Neural crest cell (in vitro differentiated cells): Measurements from ENCODE around the gene PMM2. TPM values are rescaled to one million over a fixed set of nuclear protein-coding genes. Genes with fewer than 3 reads are reported as not detected.
A peak's percentile ranks its signal among the peaks of the same experiment; 100 is the strongest.
"Not testable (repeated sequence)": the region's sequence is repeated elsewhere in the genome, so short reads cannot be mapped to it uniquely, and the experiment has no call there.

Experiments
- DNase-seq: peaks from one replicate; pipeline ENCODE4 v3.0.0; 2021; ENCODE audit warnings: low read depth, mixed read lengths, low spot score
- H3K27ac Mint-ChIP-seq: one replicate; pipeline ENCODE4 v1.8.0; 2021; ENCODE audit warnings: mild to moderate bottlenecking, mixed read lengths; ENCODE audit not compliant: unreplicated experiment
- H3K27me3 Mint-ChIP-seq: 2 replicates; pipeline ENCODE4 v1.8.0; 2021; ENCODE audit warnings: low read depth, mild to moderate bottlenecking, mixed read lengths
- H3K36me3 Mint-ChIP-seq: 2 replicates; pipeline ENCODE4 v1.8.0; 2021; ENCODE audit warnings: low read depth, mild to moderate bottlenecking, mixed read lengths
- H3K4me1 Mint-ChIP-seq: 2 replicates; pipeline ENCODE4 v1.8.0; 2021; ENCODE audit warnings: mixed read lengths
- H3K4me3 Mint-ChIP-seq: one replicate; pipeline ENCODE4 v1.8.0; 2021; ENCODE audit warnings: mild to moderate bottlenecking, mixed read lengths
- H3K9me3 Mint-ChIP-seq: 2 replicates; pipeline ENCODE4 v1.8.0; 2021; ENCODE audit warnings: mixed read lengths
- total RNA-seq: library from RNA; stranded (reverse); gene quantifications from 2 replicates; pipeline ENCODE4 v1.2.1, GENCODE V29; 2021
- TF ChIP-seq, protein P1 (sequence below): fragments of 200-600 bp; sonication (generic); conservative IDR thresholded peaks from 2 replicates; pipeline ENCODE4 v1.5.0; 2021; ENCODE audit warnings: antibody characterized with exemption, mild to moderate bottlenecking

PMM2 gene
- total RNA-seq, 1 donor from 2014 or later: 21.5 TPM

DNA sequence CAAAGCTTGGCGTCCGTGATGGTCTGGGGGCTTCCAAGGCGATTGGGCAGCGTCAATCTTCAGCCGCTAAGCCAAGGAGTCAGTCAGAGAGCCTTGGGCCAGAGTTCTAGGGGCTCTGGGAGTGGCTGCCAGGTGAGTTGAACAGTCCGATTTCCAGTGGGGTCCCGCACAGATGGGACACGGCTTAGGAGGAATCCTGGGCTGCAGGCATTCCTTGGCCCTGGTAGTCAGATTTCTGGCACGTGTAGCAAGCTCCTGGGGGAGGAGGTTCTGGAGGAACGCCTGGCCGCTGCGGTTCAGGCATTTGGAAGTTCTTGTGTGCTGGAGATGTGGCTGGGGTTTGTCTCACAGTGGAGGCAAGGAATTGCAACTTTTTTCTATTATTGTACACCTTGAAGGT, 45.7 kb downstream of the PMM2 start:
- H3K9me3 Mint-ChIP-seq, H3K4me1 Mint-ChIP-seq, DNase-seq, H3K27me3 Mint-ChIP-seq, H3K27ac Mint-ChIP-seq, H3K4me3 Mint-ChIP-seq: not testable (repeated sequence)
- H3K36me3 Mint-ChIP-seq: peaks cover 14% of the 10 kb centered on the region

DNA sequence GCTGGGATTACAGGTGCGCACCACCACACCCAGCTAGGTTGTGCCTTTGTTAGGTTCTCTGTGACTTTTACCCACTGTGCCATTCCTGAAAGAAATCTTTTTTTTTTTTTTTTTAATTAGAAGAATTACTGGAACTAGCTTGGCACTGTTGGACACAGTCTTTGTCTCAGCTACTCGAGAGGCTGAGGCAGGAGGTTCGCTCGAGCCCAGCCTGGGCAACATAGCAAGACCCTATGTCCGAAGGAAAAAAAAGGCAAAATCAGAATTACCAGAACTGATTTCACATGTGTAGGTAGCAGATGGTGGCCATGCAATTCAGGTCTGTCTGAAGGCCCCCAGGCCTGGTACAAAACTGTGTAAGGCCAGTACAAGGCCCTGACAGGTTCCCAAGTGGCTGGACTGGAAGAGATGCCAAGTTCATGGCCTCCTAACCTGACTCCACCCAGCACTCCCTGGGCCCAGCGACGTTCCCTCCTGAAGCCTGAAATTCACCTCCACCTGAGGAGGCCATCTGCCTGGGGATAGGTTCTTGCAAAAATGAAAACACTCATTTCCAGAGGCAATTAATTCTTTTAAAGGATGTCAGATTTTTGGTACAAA, 48.2 kb downstream of the PMM2 start:
- TF ChIP-seq, protein P1, sequence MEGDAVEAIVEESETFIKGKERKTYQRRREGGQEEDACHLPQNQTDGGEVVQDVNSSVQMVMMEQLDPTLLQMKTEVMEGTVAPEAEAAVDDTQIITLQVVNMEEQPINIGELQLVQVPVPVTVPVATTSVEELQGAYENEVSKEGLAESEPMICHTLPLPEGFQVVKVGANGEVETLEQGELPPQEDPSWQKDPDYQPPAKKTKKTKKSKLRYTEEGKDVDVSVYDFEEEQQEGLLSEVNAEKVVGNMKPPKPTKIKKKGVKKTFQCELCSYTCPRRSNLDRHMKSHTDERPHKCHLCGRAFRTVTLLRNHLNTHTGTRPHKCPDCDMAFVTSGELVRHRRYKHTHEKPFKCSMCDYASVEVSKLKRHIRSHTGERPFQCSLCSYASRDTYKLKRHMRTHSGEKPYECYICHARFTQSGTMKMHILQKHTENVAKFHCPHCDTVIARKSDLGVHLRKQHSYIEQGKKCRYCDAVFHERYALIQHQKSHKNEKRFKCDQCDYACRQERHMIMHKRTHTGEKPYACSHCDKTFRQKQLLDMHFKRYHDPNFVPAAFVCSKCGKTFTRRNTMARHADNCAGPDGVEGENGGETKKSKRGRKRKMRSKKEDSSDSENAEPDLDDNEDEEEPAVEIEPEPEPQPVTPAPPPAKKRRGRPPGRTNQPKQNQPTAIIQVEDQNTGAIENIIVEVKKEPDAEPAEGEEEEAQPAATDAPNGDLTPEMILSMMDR: no peak
- Mint-ChIP-seq H3K27me3 (peaks cover 2% of the 10 kb centered on the region), H3K27ac (no peak overlapping the region), H3K4me3 (no peak overlapping the region), H3K36me3 (peaks cover 17% of the 10 kb centered on the region), H3K9me3 (no peaks in the 10 kb centered on the region), H3K4me1 (peaks cover 9% of the 10 kb centered on the region)
- DNase-seq: no peak

DNA sequence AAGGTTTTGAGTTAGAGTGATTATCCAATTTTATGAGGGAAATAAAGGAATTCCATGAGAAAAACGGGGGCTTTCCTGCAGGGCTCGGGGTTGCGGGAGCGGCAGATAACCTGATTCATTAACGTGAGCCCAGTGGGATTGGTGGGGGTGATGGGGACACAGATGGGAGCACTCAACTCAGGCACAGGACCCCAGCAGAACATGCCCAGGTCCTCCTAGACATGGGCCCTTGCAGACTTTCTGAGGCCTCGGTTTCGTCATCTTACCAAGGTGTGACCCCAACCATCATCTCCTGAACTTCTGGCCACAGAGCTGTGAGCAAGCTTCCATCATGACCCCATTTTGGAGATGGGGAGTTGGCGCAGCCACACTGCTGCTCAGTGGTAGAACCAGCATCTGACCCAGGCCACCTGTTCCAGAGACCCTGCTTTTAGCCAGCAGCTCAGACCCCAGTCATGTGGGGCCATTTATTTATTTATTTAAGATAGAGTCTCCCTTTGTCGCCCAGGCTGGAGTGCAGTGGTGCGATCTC, 48.8 kb downstream of the PMM2 start:
- Mint-ChIP-seq H3K27me3 (peaks cover 2% of the 10 kb centered on the region), H3K9me3 (no peaks in the 10 kb centered on the region), H3K27ac (no peak overlapping the region), H3K4me1 (peaks cover 9% of the 10 kb centered on the region), H3K36me3 (peaks cover 18% of the 10 kb centered on the region), H3K4me3 (peak overlapping the region; percentile 57)
- TF ChIP-seq, protein P1: no peak
- DNase-seq: no peak

DNA sequence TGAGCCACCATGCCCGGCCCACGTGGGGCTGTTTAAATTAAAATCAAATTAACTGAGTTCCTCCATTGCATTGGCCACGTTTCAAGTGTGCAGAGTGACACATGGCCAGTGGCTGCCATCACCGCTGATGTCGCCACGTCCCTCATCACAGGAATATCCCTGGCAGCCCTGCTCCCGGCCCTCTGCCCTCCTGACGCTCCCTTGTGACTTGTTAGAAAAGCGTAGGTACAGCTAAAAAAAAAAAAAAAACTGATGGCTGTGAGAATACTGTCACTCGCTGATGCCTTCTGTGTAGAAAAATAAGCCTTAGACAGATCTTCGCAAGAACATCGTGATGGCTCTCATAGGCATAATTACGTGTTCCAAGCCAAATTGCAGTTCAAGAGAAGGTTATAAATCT, 49.5 kb downstream of the PMM2 start:
- no peak for DNase-seq
- H3K4me1 Mint-ChIP-seq: peaks cover 9% of the 10 kb centered on the region
- H3K4me3 Mint-ChIP-seq: peak overlapping the region; percentile 23
- no peaks in the 10 kb centered on the region for H3K9me3 Mint-ChIP-seq
- H3K36me3 Mint-ChIP-seq: peaks cover 18% of the 10 kb centered on the region
- peaks cover 2% of the 10 kb centered on the region for H3K27me3 Mint-ChIP-seq
- H3K27ac Mint-ChIP-seq: no peak overlapping the region
- TF ChIP-seq, protein P1: no peak

DNA sequence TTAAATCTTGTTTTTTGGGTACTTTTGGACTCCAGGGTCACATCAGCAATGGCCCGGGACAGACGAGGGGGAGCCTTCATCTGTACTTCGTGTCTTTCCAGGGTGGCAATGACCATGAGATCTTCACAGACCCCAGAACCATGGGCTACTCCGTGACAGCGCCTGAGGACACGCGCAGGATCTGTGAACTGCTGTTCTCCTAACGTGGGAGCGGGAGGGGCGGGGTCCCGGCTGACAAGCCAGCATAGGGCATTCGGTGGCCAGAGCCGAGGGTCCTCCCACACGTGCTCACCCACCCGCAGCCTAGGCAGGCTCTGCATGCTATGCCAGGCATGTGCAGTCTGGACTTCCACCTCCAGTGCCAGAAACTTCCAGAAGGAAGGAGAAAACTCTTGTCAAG, 50.0 kb downstream of the PMM2 start:
- Mint-ChIP-seq H3K4me3 (peak overlapping the region; percentile 23), H3K4me1 (peaks cover 11% of the 10 kb centered on the region), H3K27me3 (peaks cover 2% of the 10 kb centered on the region), H3K9me3 (no peaks in the 10 kb centered on the region), H3K36me3 (peaks cover 16% of the 10 kb centered on the region), H3K27ac (no peak overlapping the region)
- TF ChIP-seq, protein P1: no peak
- DNase-seq: no peak

DNA sequence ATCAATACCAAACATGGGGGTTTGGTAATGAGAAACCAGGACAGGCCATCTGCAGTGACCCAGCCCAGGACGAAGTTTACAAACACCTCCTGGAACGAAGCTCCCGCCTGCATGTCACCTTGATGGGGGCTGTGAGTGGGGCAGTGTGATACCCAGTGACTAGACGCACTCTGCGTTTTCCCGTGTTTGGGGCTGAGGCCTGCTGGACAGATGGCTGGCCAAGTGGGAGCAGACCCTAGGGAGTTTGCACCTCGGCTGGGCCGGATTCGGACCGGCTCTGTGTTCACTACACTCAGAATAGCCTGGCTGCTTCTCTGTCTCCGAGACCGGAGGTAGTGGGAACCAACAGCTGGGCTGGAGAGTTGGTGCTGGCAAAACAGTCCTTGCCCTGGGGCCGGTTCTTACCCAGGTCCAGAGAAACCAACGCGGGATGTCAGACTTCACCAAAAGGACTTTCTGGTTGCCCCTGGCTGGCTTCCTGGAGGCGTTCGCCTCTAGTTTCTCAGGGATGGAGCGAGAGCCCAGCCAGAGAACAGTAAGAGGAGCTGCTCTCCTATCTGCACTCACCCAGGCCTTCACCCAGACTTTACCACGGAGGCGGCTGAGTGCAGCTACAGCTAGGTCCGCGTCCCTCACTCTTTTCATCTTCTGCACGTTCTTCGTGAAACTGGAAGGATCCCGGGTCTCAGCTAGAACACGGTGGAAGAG, 50.7 kb downstream of the PMM2 start:
- TF ChIP-seq, protein P1: no peak
- no peak for DNase-seq
- H3K36me3 Mint-ChIP-seq: peaks cover 12% of the 10 kb centered on the region
- no peaks in the 10 kb centered on the region for H3K9me3 Mint-ChIP-seq
- peaks cover 19% of the 10 kb centered on the region for H3K4me1 Mint-ChIP-seq
- peaks cover 2% of the 10 kb centered on the region for H3K27me3 Mint-ChIP-seq
- H3K4me3 Mint-ChIP-seq: no peak overlapping the region
- no peak overlapping the region for H3K27ac Mint-ChIP-seq
